Esophagus muscularis mucosa (tissue), 4 donors: ENCODE data around the gene GPSM1. TPM values are rescaled to one million over a fixed set of nuclear protein-coding genes. Genes with fewer than 3 reads are reported as not detected.

ENCODE experiments used
- DNase-seq: peaks from one replicate; pipeline ENCODE4 v3.0.0-alpha.2; 2017; ENCODE audit errors: extremely low spot score
- H3K27ac ChIP-seq, 4 donors: fragments of 200-600 bp; sonication (generic); replicated peaks in 1 of 4; 1 replicate in 3 of 4; 2 replicates in 1 of 4; pipeline ENCODE4 v1.5.1; 2016 to 2019; ENCODE audit warnings: mild to moderate bottlenecking in 1 of 4
- H3K27me3 ChIP-seq, 4 donors: fragments of 200-600 bp; sonication (generic); one replicate each; pipeline versions ENCODE4 v1.5.1 to v1.6.0; 2016 to 2019
- H3K36me3 ChIP-seq, 4 donors: fragments of 200-600 bp; sonication (generic); one replicate each; pipeline ENCODE4 v1.5.1; 2016 to 2019
- H3K4me1 ChIP-seq, 4 donors: fragments of 200-600 bp; sonication (generic); one replicate each; pipeline ENCODE4 v1.5.1; 2016 to 2019
- H3K4me3 ChIP-seq, 4 donors: fragments of 200-600 bp; sonication (generic); 1 replicate in 2 of 4; 2 replicates in 2 of 4; pipeline ENCODE4 v1.5.1; 2016 to 2019; ENCODE audit warnings: mild to moderate bottlenecking in 4 of 4, moderate library complexity in 1 of 4
- H3K9me3 ChIP-seq, 4 donors: fragments of 200-600 bp; sonication (generic); 1 replicate in 3 of 4; 2 replicates in 1 of 4; pipeline ENCODE4 v1.5.1; 2016 to 2019
- CTCF ChIP-seq, 3 experiments: fragments of 200-600 bp in 2 of 3; fragments of 450-650 bp in 1 of 3; sonication (generic) in 2 of 3; IDR thresholded peaks; one replicate each; pipeline ENCODE4 v1.5.1; 2017 to 2019; ENCODE audit warnings: antibody characterized with exemption in 3 of 3, mild to moderate bottlenecking in 2 of 3, moderate library complexity in 1 of 3
- EP300 ChIP-seq: sonication (generic); formaldehyde crosslinking; IDR thresholded peaks from one replicate; pipeline ENCODE4 v1.6.1; 2017; ENCODE audit warnings: antibody characterized with exemption
- POLR2A ChIP-seq: fragments of 450-650 bp; IDR thresholded peaks from one replicate; pipeline ENCODE4 v1.6.1; 2017; ENCODE audit warnings: antibody characterized with exemption, moderate library complexity, mild to moderate bottlenecking, low read depth
- POLR2AphosphoS5 ChIP-seq, 2 donors: sonication (generic); formaldehyde crosslinking; IDR thresholded peaks; one replicate each; pipeline ENCODE4 v1.6.1; 2017; ENCODE audit warnings: antibody characterized with exemption in 2 of 2
- WGBS: methylation state at CpG from one replicate; pipeline ENCODE4 v1.1.5; 2018; 5-methylcytosine and 5-hydroxymethylcytosine counted together
- intact Hi-C: fragments of 100-400 bp; cut with DNase I; formaldehyde crosslinking; loops from one replicate; pipeline ENCODE4 v1.15.1; 2023
- total RNA-seq, 4 donors: library from RNA; depleted of rRNA; stranded (reverse); fragments of >200 nt; gene quantifications; one replicate each; pipeline versions ENCODE4 v1.1.0 to v1.2.1, GENCODE V29; 2016

GPSM1 gene
- total RNA-seq, 4 donors from 2014 or later = 8.3 to 18.5 (median 16.3) TPM

DNA sequence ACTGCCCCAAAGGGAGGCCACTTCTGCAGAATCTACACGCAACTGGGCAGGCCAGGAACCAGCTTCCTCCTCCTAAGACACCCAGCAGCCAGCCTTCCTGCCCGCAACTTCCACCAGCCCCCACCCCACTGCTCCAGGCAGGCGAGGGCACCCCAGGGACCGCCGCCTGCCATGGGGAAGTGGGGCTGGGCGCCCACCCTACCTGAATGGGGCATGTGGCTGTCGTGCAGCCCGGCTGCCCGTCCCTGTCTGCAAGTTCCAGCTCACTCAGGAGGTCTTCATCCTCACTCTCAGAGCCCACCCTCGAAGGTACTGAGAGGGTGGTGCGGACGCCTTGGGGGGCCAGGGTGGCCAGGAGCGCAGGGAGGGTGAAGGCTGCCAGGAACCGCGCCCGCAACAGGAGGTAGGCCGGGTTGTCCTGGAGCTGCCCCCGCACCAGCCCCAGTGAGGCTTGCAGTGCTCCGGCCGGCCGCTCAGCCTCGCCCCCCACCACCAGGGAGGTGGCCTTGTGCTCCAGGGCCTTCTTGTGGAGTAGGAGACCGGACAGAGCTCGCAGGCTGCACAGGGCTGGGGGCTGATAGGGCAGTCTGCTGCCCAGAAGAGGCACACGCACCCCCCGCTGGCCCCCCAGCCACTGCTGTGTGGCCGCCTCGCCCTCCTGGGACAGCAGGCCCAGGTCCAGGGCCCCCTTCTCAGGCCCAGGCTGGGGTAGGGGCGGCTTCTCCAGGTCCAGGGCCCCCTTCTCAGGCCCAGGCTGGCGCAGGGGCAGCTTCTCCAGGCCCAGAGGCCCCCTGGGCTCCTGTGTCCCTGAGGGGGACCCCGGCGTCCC lies 50.2 kb downstream of the GPSM1 start:
- Histone ChIP-seq H3K9me3 (no peaks in the 10 kb centered on the region), H3K27ac (no peak overlapping the region), H3K27me3 (no peaks in the 10 kb centered on the region), H3K36me3 (peaks cover 10 to 60% (median 48%) of the 10 kb centered on the region in 4 donors), H3K4me1 (peaks cover 0 to 5% (median 3%) of the 10 kb centered on the region in 4 donors), H3K4me3 (no peak overlapping the region)
- WGBS = 87% methylated on average over 5 of the region's 32 CpGs
- TF ChIP-seq POLR2A = no peak
- TF ChIP-seq CTCF (IDR thresholded peaks at IDR 0.05) = no peak
- TF ChIP-seq POLR2AphosphoS5 (IDR thresholded peaks at IDR 0.05) = no peak
- TF ChIP-seq EP300 = no peak
- DNase-seq = no peak
- intact Hi-C loops = no loop called here

GRCh38 chr9:136378170-136379002 lies 51.0 kb downstream of the GPSM1 start:
- TF ChIP-seq POLR2AphosphoS5 (IDR thresholded peaks at IDR 0.05) (no peak), CTCF (IDR thresholded peaks at IDR 0.05) (no peak)
- no peaks in the 10 kb centered on the region for H3K4me1 ChIP-seq
- no peaks in the 10 kb centered on the region for H3K27me3 ChIP-seq
- H3K9me3 ChIP-seq = no peaks in the 10 kb centered on the region
- H3K27ac ChIP-seq = no peak overlapping the region
- WGBS = 87% methylated on average over 7 of the region's 28 CpGs
- no peak overlapping the region for H3K4me3 ChIP-seq
- no peak for DNase-seq
- intact Hi-C loops = no loop called here
- peaks cover 10 to 68% (median 57%) of the 10 kb centered on the region in 4 donors for H3K36me3 ChIP-seq

- Histone ChIP-seq H3K36me3 (peaks cover 10 to 74% (median 62%) of the 10 kb centered on the region in 4 donors), H3K4me3 (no peak overlapping the region), H3K4me1 (no peaks in the 10 kb centered on the region), H3K9me3 (no peaks in the 10 kb centered on the region), H3K27me3 (no peaks in the 10 kb centered on the region), H3K27ac (no peak overlapping the region)
- WGBS = 100% methylated on average over 3 of the region's 18 CpGs
- DNase-seq = no peak
- intact Hi-C loops = no loop called here
- TF ChIP-seq POLR2A (no peak), EP300 (no peak), CTCF (IDR thresholded peaks at IDR 0.05) (no peak)
Observed at GRCh38 chr9:136379003-136379287, 51.6 kb downstream of the GPSM1 start.

GRCh38 chr9:136379401-136379800 lies 52.1 kb downstream of the GPSM1 start:
- Histone ChIP-seq H3K4me1 (no peaks in the 10 kb centered on the region), H3K9me3 (no peaks in the 10 kb centered on the region), H3K36me3 (peaks cover 13 to 78% (median 67%) of the 10 kb centered on the region in 4 donors), H3K27me3 (no peaks in the 10 kb centered on the region), H3K27ac (no peak overlapping the region), H3K4me3 (no peak overlapping the region)
- 100% methylated on average over 1 of the region's 11 CpGs for WGBS
- DNase-seq = no peak
- intact Hi-C loops = no loop called here
- TF ChIP-seq POLR2A (no peak), CTCF (IDR thresholded peaks at IDR 0.05) (no peak), POLR2AphosphoS5 (IDR thresholded peaks at IDR 0.05) (no peak), EP300 (no peak)
